HG03159 (cell line): ENCODE results near the gene SEMA3B.

Experiments used
- ATAC-seq: cut with Tn5 transposase; IDR thresholded peaks from one replicate; pipeline ENCODE4 v1.9.1; 2021; ENCODE audit warnings: mild to moderate bottlenecking, moderate library complexity; ENCODE audit not compliant: unreplicated experiment

Gene SEMA3B

GRCh38 chr3:50327129-50327528 is 58.2 kb downstream of the SEMA3B start:
- no peak for ATAC-seq
